ENCODE measurements around the gene BBS9.

GRCh38 chr7:33418251-33418701 lies 288.9 kb downstream of the BBS9 start:
- TF ChIP-seq, protein P1, sequence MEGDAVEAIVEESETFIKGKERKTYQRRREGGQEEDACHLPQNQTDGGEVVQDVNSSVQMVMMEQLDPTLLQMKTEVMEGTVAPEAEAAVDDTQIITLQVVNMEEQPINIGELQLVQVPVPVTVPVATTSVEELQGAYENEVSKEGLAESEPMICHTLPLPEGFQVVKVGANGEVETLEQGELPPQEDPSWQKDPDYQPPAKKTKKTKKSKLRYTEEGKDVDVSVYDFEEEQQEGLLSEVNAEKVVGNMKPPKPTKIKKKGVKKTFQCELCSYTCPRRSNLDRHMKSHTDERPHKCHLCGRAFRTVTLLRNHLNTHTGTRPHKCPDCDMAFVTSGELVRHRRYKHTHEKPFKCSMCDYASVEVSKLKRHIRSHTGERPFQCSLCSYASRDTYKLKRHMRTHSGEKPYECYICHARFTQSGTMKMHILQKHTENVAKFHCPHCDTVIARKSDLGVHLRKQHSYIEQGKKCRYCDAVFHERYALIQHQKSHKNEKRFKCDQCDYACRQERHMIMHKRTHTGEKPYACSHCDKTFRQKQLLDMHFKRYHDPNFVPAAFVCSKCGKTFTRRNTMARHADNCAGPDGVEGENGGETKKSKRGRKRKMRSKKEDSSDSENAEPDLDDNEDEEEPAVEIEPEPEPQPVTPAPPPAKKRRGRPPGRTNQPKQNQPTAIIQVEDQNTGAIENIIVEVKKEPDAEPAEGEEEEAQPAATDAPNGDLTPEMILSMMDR (conservative IDR thresholded peaks at IDR 0.05; ENCODE audit: low read depth, low read length): no peak
- TF ChIP-seq EZH2 (IDR thresholded peaks at IDR 0.05; ENCODE audit: low read length, unreplicated experiment): no peak
- TF ChIP-seq EZH2phosphoT487 (IDR thresholded peaks at IDR 0.05; ENCODE audit: borderline replicate concordance, low read length): no peak
